Astrocyte (in vitro differentiated cells and primary cell): ENCODE data around the gene MROH2A. TPM values are rescaled to one million over a fixed set of nuclear protein-coding genes. Genes with fewer than 3 reads are reported as not detected.

Source experiments
- DNase-seq: peaks from one replicate; pipeline ENCODE4 v3.0.0-alpha.2; 2010; ENCODE audit warnings: low read depth
- FAIRE-seq: peaks from 2 replicates; lab custom pipeline; 2011; peaks lifted over from hg19 to GRCh38; lab: Jason Lieb, UNC
- H2AFZ ChIP-seq: 2 replicates; pipeline ENCODE4 v1.6.0; 2012; ENCODE audit warnings: low read depth, low read length, inconsistent platforms
- H3K27ac ChIP-seq: 2 replicates; pipeline ENCODE4 v1.5.1; 2011; ENCODE audit warnings: low read depth, low read length, inconsistent platforms
- H3K27me3 ChIP-seq: 2 replicates; pipeline ENCODE4 v1.6.0; 2011; ENCODE audit warnings: low read length, inconsistent platforms; ENCODE audit not compliant: insufficient read depth
- H3K36me3 ChIP-seq: 2 replicates; pipeline ENCODE4 v1.5.1; 2011; ENCODE audit warnings: low read length, inconsistent platforms; ENCODE audit not compliant: insufficient read depth
- H3K4me1 ChIP-seq: 2 replicates; pipeline ENCODE4 v1.5.1; 2011; ENCODE audit warnings: low read length, inconsistent platforms; ENCODE audit not compliant: insufficient read depth
- H3K4me2 ChIP-seq: 2 replicates; pipeline ENCODE4 v1.6.0; 2012; ENCODE audit warnings: low read length, inconsistent platforms
- H3K4me3 ChIP-seq: 2 replicates; pipeline ENCODE4 v1.5.1; 2011; ENCODE audit warnings: low read depth, mild to moderate bottlenecking, low read length, inconsistent platforms; ENCODE audit not compliant: insufficient read depth
- H3K79me2 ChIP-seq: 2 replicates; pipeline ENCODE4 v1.6.0; 2012; ENCODE audit warnings: mild to moderate bottlenecking, low read length, inconsistent platforms; ENCODE audit not compliant: insufficient read depth
- H3K9ac ChIP-seq: 2 replicates; pipeline ENCODE4 v1.6.0; 2012; ENCODE audit warnings: mild to moderate bottlenecking, low read length, inconsistent platforms
- H3K9me3 ChIP-seq: 2 replicates; pipeline ENCODE4 v1.5.1; 2012; ENCODE audit warnings: low read depth, mild to moderate bottlenecking, low read length, inconsistent platforms; ENCODE audit not compliant: insufficient read depth
- H4K20me1 ChIP-seq: 2 replicates; pipeline ENCODE4 v1.6.0; 2012; ENCODE audit warnings: low read length, inconsistent platforms; ENCODE audit not compliant: insufficient read depth
- H3K27ac Mint-ChIP-seq: one replicate; pipeline ENCODE4 v1.8.0; 2021; ENCODE audit warnings: mild to moderate bottlenecking, mixed read lengths; ENCODE audit not compliant: unreplicated experiment
- H3K27me3 Mint-ChIP-seq: one replicate; pipeline ENCODE4 v1.8.0; 2021; ENCODE audit warnings: low read depth, mixed read lengths; ENCODE audit not compliant: unreplicated experiment
- H3K36me3 Mint-ChIP-seq: one replicate; pipeline ENCODE4 v1.8.0; 2021; ENCODE audit warnings: low read depth, mixed read lengths; ENCODE audit not compliant: unreplicated experiment
- H3K4me1 Mint-ChIP-seq: one replicate; pipeline ENCODE4 v1.8.0; 2021; ENCODE audit warnings: low read depth, mixed read lengths; ENCODE audit not compliant: unreplicated experiment
- H3K4me3 Mint-ChIP-seq: one replicate; pipeline ENCODE4 v1.8.0; 2021; ENCODE audit warnings: mild to moderate bottlenecking, moderate library complexity, mixed read lengths; ENCODE audit not compliant: unreplicated experiment
- H3K9me3 Mint-ChIP-seq: one replicate; pipeline ENCODE4 v1.8.0; 2021; ENCODE audit warnings: mild to moderate bottlenecking, mixed read lengths; ENCODE audit not compliant: unreplicated experiment
- CTCF ChIP-seq: IDR thresholded peaks from 2 replicates; pipeline ENCODE4 v1.5.1; 2011; ENCODE audit warnings: low read depth, mild to moderate bottlenecking, inconsistent platforms, low read length, moderate library complexity; ENCODE audit not compliant: insufficient read depth
- EZH2 ChIP-seq: IDR thresholded peaks from 2 replicates; pipeline ENCODE4 v1.6.1; 2012; ENCODE audit warnings: mild to moderate bottlenecking, low read length, inconsistent platforms; ENCODE audit not compliant: insufficient read depth
- total RNA-seq: library from RNA; stranded (reverse); gene quantifications from 2 replicates; pipeline ENCODE4 v1.2.1, GENCODE V29; 2021

Gene MROH2A
- total RNA-seq, 1 donor from 2014 or later, result not detected

GRCh38 chr2:233772153-233772552 lies 6.0 kb upstream of the MROH2A start:
- Mint-ChIP-seq H3K36me3 (no peaks in the 10 kb centered on the region), H3K4me1 (no peaks in the 10 kb centered on the region), H3K9me3 (peaks cover 11% of the 10 kb centered on the region), H3K4me3 (no peak overlapping the region), H3K27ac (no peak overlapping the region), H3K27me3 (no peaks in the 10 kb centered on the region)
- DNase-seq, result no peak
- no peaks in the 10 kb centered on the region for H3K79me2 ChIP-seq
- no peak for TF ChIP-seq CTCF
- no peak for TF ChIP-seq EZH2
- H3K27ac ChIP-seq, result no peak overlapping the region
- no peak for FAIRE-seq
- no peak overlapping the region for H3K4me3 ChIP-seq
- H4K20me1 ChIP-seq, result no peaks in the 10 kb centered on the region
- no peaks in the 10 kb centered on the region for H3K27me3 ChIP-seq
- H3K4me1 ChIP-seq, result no peaks in the 10 kb centered on the region
- no peak overlapping the region for H3K4me2 ChIP-seq
- no peak overlapping the region for H3K9ac ChIP-seq
- no peaks in the 10 kb centered on the region for H3K36me3 ChIP-seq
- H3K9me3 ChIP-seq, result peaks cover 8% of the 10 kb centered on the region
- H2AFZ ChIP-seq, result no peak overlapping the region

GRCh38 chr2:233772583-233772982 lies 5.5 kb upstream of the MROH2A start:
- Mint-ChIP-seq H3K4me3 (no peak overlapping the region), H3K4me1 (no peaks in the 10 kb centered on the region), H3K27ac (no peak overlapping the region), H3K36me3 (no peaks in the 10 kb centered on the region), H3K27me3 (peaks cover under 1% of the 10 kb centered on the region), H3K9me3 (peaks cover 15% of the 10 kb centered on the region)
- peaks cover 8% of the 10 kb centered on the region for H3K9me3 ChIP-seq
- no peaks in the 10 kb centered on the region for H3K4me1 ChIP-seq
- H3K4me2 ChIP-seq, result no peak overlapping the region
- no peaks in the 10 kb centered on the region for H3K79me2 ChIP-seq
- TF ChIP-seq EZH2, result no peak
- no peak for TF ChIP-seq CTCF
- no peak for FAIRE-seq
- no peaks in the 10 kb centered on the region for H4K20me1 ChIP-seq
- no peak for DNase-seq
- H3K27me3 ChIP-seq, result no peaks in the 10 kb centered on the region
- no peak overlapping the region for H3K4me3 ChIP-seq
- H2AFZ ChIP-seq, result no peak overlapping the region
- no peak overlapping the region for H3K9ac ChIP-seq
- H3K36me3 ChIP-seq, result no peaks in the 10 kb centered on the region
- H3K27ac ChIP-seq, result no peak overlapping the region

- Histone ChIP-seq H3K9me3 (peaks cover 8% of the 10 kb centered on the region), H3K4me2 (no peak overlapping the region), H3K9ac (no peak overlapping the region), H3K4me3 (no peak overlapping the region), H3K27ac (no peak overlapping the region), H3K36me3 (no peaks in the 10 kb centered on the region), H4K20me1 (no peaks in the 10 kb centered on the region), H2AFZ (no peak overlapping the region), H3K79me2 (no peaks in the 10 kb centered on the region), H3K4me1 (no peaks in the 10 kb centered on the region), H3K27me3 (no peaks in the 10 kb centered on the region)
- no peak overlapping the region for H3K27ac Mint-ChIP-seq
- peaks cover 22% of the 10 kb centered on the region for H3K9me3 Mint-ChIP-seq
- H3K36me3 Mint-ChIP-seq, result no peaks in the 10 kb centered on the region
- TF ChIP-seq EZH2 (no peak), CTCF (no peak)
- H3K4me1 Mint-ChIP-seq, result no peaks in the 10 kb centered on the region
- no peak for DNase-seq
- peaks cover 6% of the 10 kb centered on the region for H3K27me3 Mint-ChIP-seq
- FAIRE-seq, result no peak
- no peak overlapping the region for H3K4me3 Mint-ChIP-seq
Measured at GRCh38 chr2:233773854-233774253, 4.3 kb upstream of the MROH2A start.
